Measurements from ENCODE around the gene TTLL11. TPM values are rescaled to one million over a fixed set of nuclear protein-coding genes. Genes with fewer than 3 reads are reported as not detected.

Gene TTLL11
- total RNA-seq, 1 experiment from 2014 or later, result 13.6 TPM

- no peak for TF ChIP-seq CTCF (IDR thresholded peaks at IDR 0.05; ENCODE audit: unreplicated experiment)
- no peak overlapping the region for H3K27ac Mint-ChIP-seq (ENCODE audit: low read depth, unreplicated experiment)
- no TSS peak for BruUV-seq (replicated peaks)
- peaks cover 11% of the 10 kb centered on the region for H3K36me3 Mint-ChIP-seq (ENCODE audit: insufficient read depth, unreplicated experiment)
- ChIA-PET CTCF (interaction anchor here (1.1 kb wide), 1 partner anchor 228 kb away, joined by 6 read pairs; no protein-coding TSS in a partner anchor), POLR2A (no interaction called here)
- H3K4me3 Mint-ChIP-seq (ENCODE audit: unreplicated experiment), result no peak overlapping the region
- intact Hi-C loops (cut with micrococcal nuclease), result no loop called here
- no peak for DNase-seq (ENCODE audit: unreplicated experiment)
- peaks cover 16% of the 10 kb centered on the region for H3K9me3 Mint-ChIP-seq (ENCODE audit: unreplicated experiment)
- H3K4me1 Mint-ChIP-seq (ENCODE audit: insufficient read depth, unreplicated experiment), result no peaks in the 10 kb centered on the region
- H3K27me3 Mint-ChIP-seq (ENCODE audit: insufficient read depth, unreplicated experiment), result no peaks in the 10 kb centered on the region
Measured at GRCh38 chr9:121773954-121774714, 319.0 kb downstream of the TTLL11 start.

GRCh38 chr9:121773286-121773953 is 319.7 kb downstream of the TTLL11 start:
- intact Hi-C loops (cut with micrococcal nuclease), result no loop called here
- POLR2A ChIA-PET, result no interaction called here
- Mint-ChIP-seq H3K4me1 (ENCODE audit: insufficient read depth, unreplicated experiment) (no peaks in the 10 kb centered on the region), H3K27me3 (ENCODE audit: insufficient read depth, unreplicated experiment) (no peaks in the 10 kb centered on the region), H3K4me3 (ENCODE audit: unreplicated experiment) (no peak overlapping the region), H3K9me3 (ENCODE audit: unreplicated experiment) (peaks cover 10% of the 10 kb centered on the region), H3K27ac (ENCODE audit: low read depth, unreplicated experiment) (no peak overlapping the region), H3K36me3 (ENCODE audit: insufficient read depth, unreplicated experiment) (peaks cover 11% of the 10 kb centered on the region)
- no peak for TF ChIP-seq CTCF (IDR thresholded peaks at IDR 0.05; ENCODE audit: unreplicated experiment)
- CTCF ChIA-PET, result no interaction called here
- no peak for DNase-seq (ENCODE audit: unreplicated experiment)
- no TSS peak for BruUV-seq (replicated peaks)

- DNase-seq (ENCODE audit: unreplicated experiment), result no peak
- no peaks in the 10 kb centered on the region for H3K4me1 Mint-ChIP-seq (ENCODE audit: insufficient read depth, unreplicated experiment)
- no peak for TF ChIP-seq CTCF (IDR thresholded peaks at IDR 0.05; ENCODE audit: unreplicated experiment)
- intact Hi-C loops (cut with micrococcal nuclease), result no loop called here
- ChIA-PET CTCF (interaction anchor here (0.6 kb wide), 1 partner anchor 255 kb away, joined by 3 read pairs; no protein-coding TSS in a partner anchor), POLR2A (no interaction called here)
- H3K27me3 Mint-ChIP-seq (ENCODE audit: insufficient read depth, unreplicated experiment), result no peaks in the 10 kb centered on the region
- H3K27ac Mint-ChIP-seq (ENCODE audit: low read depth, unreplicated experiment), result no peak overlapping the region
- H3K9me3 Mint-ChIP-seq (ENCODE audit: unreplicated experiment), result peaks cover 10% of the 10 kb centered on the region
- no TSS peak for BruUV-seq (replicated peaks)
- H3K36me3 Mint-ChIP-seq (ENCODE audit: insufficient read depth, unreplicated experiment), result peaks cover 15% of the 10 kb centered on the region
- H3K4me3 Mint-ChIP-seq (ENCODE audit: unreplicated experiment), result no peak overlapping the region
Measured at GRCh38 chr9:121772600-121773285, 320.4 kb downstream of the TTLL11 start.

Small RNA genes lying within 50 kb of the gene (microRNA-seq; reads per million reads assigned to microRNA genes)
- gene MIR4478, result not detected

Other genes starting within 250 kb of the TTLL11 start
- 52.5 and 58.4 TPM in 2 replicates for gene NDUFA8, start 66.5 kb upstream of the TTLL11 start, total RNA-seq (2022)
- gene MORN5, start 66.6 kb upstream of the TTLL11 start, total RNA-seq (2022), result not detected in 2 replicates
- gene LHX6, start 135.6 kb upstream of the TTLL11 start, total RNA-seq (2022), result 0.26 TPM in 1 of 2 replicates, not detected in the other
- gene RBM18, start 171.5 kb upstream of the TTLL11 start, total RNA-seq (2022), result 39.9 and 44.4 TPM in 2 replicates
- gene MRRF, start 171.6 kb upstream of the TTLL11 start, total RNA-seq (2022), result 73.0 and 90.3 TPM in 2 replicates